ENCODE results near the gene FERMT3. TPM values are rescaled to one million over a fixed set of nuclear protein-coding genes. Genes with fewer than 3 reads are reported as not detected.

The FERMT3 gene
- total RNA-seq, 4 donors from 2014 or later: 4.7 to 22.2 (median 8.2) TPM

DNA sequence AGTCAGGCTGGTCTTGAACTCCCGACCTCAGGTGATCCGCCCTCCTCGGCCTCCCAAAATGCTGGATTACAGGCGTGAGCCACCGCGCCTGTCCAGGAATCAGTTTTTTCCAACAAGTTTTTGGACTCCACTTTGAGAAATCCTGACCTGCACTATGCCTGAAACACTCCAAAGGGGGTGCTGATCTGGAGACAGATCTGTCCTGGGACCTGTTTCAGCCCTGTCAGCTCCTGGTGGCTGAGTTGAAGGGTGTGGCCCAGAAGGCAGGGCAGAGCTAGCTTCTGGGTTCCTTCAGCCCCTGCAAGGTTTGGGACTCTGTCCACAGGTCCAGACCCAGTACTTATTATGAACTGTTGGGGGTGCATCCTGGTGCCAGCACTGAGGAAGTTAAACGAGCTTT, 25.0 kb downstream of the FERMT3 start:
- Histone ChIP-seq H3K4me3 (no peak overlapping the region), H3K27ac (no peak overlapping the region), H3K9me3 (no peaks in the 10 kb centered on the region), H3K4me1 (peaks cover 84% of the 10 kb centered on the region), H3K27me3 (no peaks in the 10 kb centered on the region), H3K36me3 (no peaks in the 10 kb centered on the region)
- TF ChIP-seq POLR2AphosphoS5 (IDR thresholded peaks at IDR 0.05): no peak
- TF ChIP-seq, protein P1, sequence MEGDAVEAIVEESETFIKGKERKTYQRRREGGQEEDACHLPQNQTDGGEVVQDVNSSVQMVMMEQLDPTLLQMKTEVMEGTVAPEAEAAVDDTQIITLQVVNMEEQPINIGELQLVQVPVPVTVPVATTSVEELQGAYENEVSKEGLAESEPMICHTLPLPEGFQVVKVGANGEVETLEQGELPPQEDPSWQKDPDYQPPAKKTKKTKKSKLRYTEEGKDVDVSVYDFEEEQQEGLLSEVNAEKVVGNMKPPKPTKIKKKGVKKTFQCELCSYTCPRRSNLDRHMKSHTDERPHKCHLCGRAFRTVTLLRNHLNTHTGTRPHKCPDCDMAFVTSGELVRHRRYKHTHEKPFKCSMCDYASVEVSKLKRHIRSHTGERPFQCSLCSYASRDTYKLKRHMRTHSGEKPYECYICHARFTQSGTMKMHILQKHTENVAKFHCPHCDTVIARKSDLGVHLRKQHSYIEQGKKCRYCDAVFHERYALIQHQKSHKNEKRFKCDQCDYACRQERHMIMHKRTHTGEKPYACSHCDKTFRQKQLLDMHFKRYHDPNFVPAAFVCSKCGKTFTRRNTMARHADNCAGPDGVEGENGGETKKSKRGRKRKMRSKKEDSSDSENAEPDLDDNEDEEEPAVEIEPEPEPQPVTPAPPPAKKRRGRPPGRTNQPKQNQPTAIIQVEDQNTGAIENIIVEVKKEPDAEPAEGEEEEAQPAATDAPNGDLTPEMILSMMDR (IDR thresholded peaks at IDR 0.05): no peak
- TF ChIP-seq POLR2A (IDR thresholded peaks at IDR 0.05): no peak
- TF ChIP-seq EP300 (IDR thresholded peaks at IDR 0.05): no peak
- DNase-seq (ENCODE audit: low spot score in 2 of 2): no peak
- 67% methylated on average over 1 of the region's 7 CpGs for WGBS

DNA sequence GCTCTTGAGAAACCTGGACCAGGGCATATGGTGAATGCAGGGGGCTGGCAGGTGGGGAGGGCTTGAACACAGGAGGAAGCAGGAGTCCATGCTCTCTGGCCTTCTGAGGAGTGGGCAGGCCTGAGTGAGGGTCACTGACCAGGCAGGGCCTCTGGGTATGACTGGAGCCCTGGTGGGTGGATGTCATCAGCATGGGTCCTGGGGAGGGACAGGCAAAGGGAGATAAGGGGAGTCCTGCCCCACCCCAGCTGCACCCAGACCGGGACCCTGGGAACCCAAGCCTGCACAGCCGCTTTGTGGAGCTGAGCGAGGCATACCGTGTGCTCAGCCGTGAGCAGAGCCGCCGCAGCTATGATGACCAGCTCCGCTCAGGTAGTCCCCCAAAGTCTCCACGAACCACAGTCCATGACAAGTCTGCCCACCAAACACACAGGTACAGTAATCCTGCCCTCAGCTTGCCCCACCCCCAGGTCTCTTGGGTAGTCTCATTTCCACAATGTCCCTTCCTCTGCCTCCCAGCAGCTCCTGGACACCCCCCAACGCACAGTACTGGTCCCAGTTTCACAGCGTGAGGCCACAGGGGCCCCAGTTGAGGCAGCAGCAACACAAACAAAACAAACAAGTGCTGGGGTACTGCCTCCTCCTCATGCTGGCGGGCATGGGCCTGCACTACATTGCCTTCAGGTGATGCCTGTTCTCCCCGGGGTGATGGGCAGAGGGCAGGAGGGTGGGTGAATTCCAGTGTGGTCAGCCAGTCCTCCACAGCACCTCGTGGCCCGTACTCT, 25.9 kb downstream of the FERMT3 start:
- Histone ChIP-seq H3K9me3 (no peaks in the 10 kb centered on the region), H3K4me1 (peaks cover 82% of the 10 kb centered on the region), H3K27ac (no peak overlapping the region), H3K4me3 (no peak overlapping the region), H3K27me3 (no peaks in the 10 kb centered on the region), H3K36me3 (peaks cover 3% of the 10 kb centered on the region)
- no peak for TF ChIP-seq POLR2A (IDR thresholded peaks at IDR 0.05)
- TF ChIP-seq EP300 (IDR thresholded peaks at IDR 0.05): no peak
- TF ChIP-seq POLR2AphosphoS5 (IDR thresholded peaks at IDR 0.05): no peak
- TF ChIP-seq, protein P1 (IDR thresholded peaks at IDR 0.05): no peak
- DNase-seq (ENCODE audit: low spot score in 2 of 2): peak in 1 of 2 donors; percentile 68
- 74% methylated on average over 15 of the region's 15 CpGs for WGBS

DNA sequence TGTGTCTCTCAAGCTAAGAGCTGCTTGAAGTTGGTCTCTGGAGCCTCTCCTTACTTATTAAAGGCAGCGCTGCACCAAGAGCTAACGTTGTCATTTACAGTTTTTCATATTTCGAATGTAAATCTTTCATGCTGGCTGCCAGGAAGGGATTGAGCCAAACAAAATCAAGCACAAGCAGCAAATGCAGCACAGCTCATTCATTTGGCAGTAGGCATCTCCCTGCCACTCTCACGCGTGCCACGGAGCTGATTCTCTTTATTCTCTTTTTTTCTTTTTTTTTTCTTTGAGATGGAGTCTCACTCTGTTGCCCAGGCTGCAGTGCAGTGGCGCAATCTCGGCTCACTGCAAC, 26.4 kb downstream of the FERMT3 start:
- DNase-seq (ENCODE audit: low spot score in 2 of 2): no peak
- no peak for TF ChIP-seq EP300 (IDR thresholded peaks at IDR 0.05)
- no peak for TF ChIP-seq POLR2AphosphoS5 (IDR thresholded peaks at IDR 0.05)
- TF ChIP-seq POLR2A (IDR thresholded peaks at IDR 0.05): no peak
- TF ChIP-seq, protein P1 (IDR thresholded peaks at IDR 0.05): no peak
- H3K27me3 ChIP-seq: no peaks in the 10 kb centered on the region
- H3K9me3 ChIP-seq: no peaks in the 10 kb centered on the region
- WGBS: 66% methylated on average over 8 of the region's 8 CpGs
- peaks cover 82% of the 10 kb centered on the region for H3K4me1 ChIP-seq
- H3K27ac ChIP-seq: no peak overlapping the region
- peaks cover 7% of the 10 kb centered on the region for H3K36me3 ChIP-seq
- H3K4me3 ChIP-seq: no peak overlapping the region

DNA sequence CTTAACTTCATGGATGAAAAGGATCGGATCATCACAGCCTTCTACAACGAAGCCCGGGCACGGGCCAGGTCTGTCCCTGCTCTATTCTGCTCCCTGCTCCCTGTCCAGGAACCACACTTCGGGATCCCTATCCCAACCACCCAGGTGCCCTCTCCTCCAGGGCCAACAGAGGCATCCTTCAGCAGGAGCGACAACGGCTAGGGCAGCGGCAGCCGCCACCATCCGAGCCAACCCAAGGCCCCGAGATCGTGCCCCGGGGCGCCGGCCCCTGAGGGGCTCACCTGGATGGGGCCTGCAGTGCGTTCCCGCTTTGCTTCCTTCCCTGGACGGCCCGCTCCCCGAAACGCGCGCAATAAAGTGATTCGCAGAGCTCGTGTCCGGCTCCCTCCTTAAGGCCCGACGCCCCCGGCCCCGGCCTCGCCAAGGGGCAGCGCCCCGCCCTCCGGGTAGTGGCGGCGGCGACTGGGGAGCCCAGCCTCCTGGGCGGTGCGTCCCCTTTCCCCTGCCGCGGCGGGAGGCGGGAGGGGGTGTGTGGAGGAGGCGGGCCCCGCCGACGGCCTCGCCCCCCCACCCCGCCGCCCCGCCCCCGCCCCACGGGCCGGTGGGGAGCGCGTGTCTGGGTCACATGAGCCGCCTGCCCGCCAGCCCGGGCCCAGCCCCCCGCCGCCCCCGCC, 27.5 kb downstream of the FERMT3 start, which contains the start of gene VEGFB:
VEGFB (plus strand) TSS at position 672 of the 674 bp plus-strand sequence. CDS start 250 bp downstream, outside the sequence.
- peaks cover 89% of the 10 kb centered on the region for H3K4me1 ChIP-seq
- 4% methylated on average over 13 of the region's 62 CpGs for WGBS
- DNase-seq (ENCODE audit: low spot score in 2 of 2): peak in 1 of 2 donors; percentile 85

More for the DNA sequence above, 27.5 kb downstream of the FERMT3 start, which contains the start of gene VEGFB:
- Histone ChIP-seq H3K27ac (peak within 1 kb of the TSS; percentile 86), H3K4me3 (peak within 1 kb of the TSS; percentile 73), H3K9me3 (no peaks in the 10 kb centered on the region), H3K36me3 (peaks cover 18% of the 10 kb centered on the region), H3K27me3 (no peaks in the 10 kb centered on the region)
- TF ChIP-seq POLR2AphosphoS5 (IDR thresholded peaks at IDR 0.05) (no peak), POLR2A (IDR thresholded peaks at IDR 0.05) (no peak), EP300 (IDR thresholded peaks at IDR 0.05) (no peak)
- TF ChIP-seq, protein P1 (IDR thresholded peaks at IDR 0.05): no peak
